ENCODE results near the gene CNBP. TPM values are rescaled to one million over a fixed set of nuclear protein-coding genes. Genes with fewer than 3 reads are reported as not detected.
A peak's percentile ranks its signal among the peaks of the same experiment; 100 is the strongest.

The CNBP gene
- total RNA-seq, 4 donors from 2014 or later: 390 to 480 (median 421) TPM

GRCh38 chr3:129128357-129129155 lies 55.1 kb downstream of the CNBP start:
- intact Hi-C loops (cut with DNase I): no loop called here
- Histone ChIP-seq H3K27ac (no peak overlapping the region), H3K4me1 (no peaks in the 10 kb centered on the region), H3K9me3 (no peaks in the 10 kb centered on the region), H3K4me3 (replicated peaks in 1 of 3) (no peak overlapping the region), H3K36me3 (peaks cover 50 to 51% of the 10 kb centered on the region in 2 donors), H3K27me3 (no peaks in the 10 kb centered on the region)
- WGBS, 2 donors: 93 to 97% methylated on average over 12 to 16 of the region's 16 CpGs
- no peak for DNase-seq
- no peak for TF ChIP-seq CTCF (IDR thresholded peaks at IDR 0.05)
- TF ChIP-seq POLR2A (IDR thresholded peaks at IDR 0.05): no peak

- DNase-seq: no peak
- no peak overlapping the region for H3K4me3 ChIP-seq (replicated peaks in 1 of 3)
- H3K27me3 ChIP-seq: no peaks in the 10 kb centered on the region
- 94 to 99% methylated on average over 6 to 9 of the region's 9 CpGs for WGBS, 2 donors
- no peaks in the 10 kb centered on the region for H3K9me3 ChIP-seq
- TF ChIP-seq CTCF (IDR thresholded peaks at IDR 0.05): no peak
- no peak overlapping the region for H3K27ac ChIP-seq
- peaks cover 32 to 39% of the 10 kb centered on the region in 2 donors for H3K36me3 ChIP-seq
- H3K4me1 ChIP-seq: no peaks in the 10 kb centered on the region
- intact Hi-C loops (cut with DNase I): no loop called here
Observed at GRCh38 chr3:129126726-129127280, 56.9 kb downstream of the CNBP start.

GRCh38 chr3:129123314-129124060 lies 60.2 kb downstream of the CNBP start:
- 70% methylated on average over 5 of the region's 5 CpGs for WGBS, 2 donors
- no peak overlapping the region for H3K4me3 ChIP-seq (replicated peaks in 1 of 3)
- peaks cover 5 to 8% of the 10 kb centered on the region in 2 donors for H3K36me3 ChIP-seq
- H3K4me1 ChIP-seq: peaks cover 17% of the 10 kb centered on the region in 2 donors
- no peaks in the 10 kb centered on the region for H3K9me3 ChIP-seq
- H3K27ac ChIP-seq: no peak overlapping the region
- TF ChIP-seq POLR2A (IDR thresholded peaks at IDR 0.05) (no peak), CTCF (IDR thresholded peaks at IDR 0.05) (no peak)
- no peak for DNase-seq
- H3K27me3 ChIP-seq: no peaks in the 10 kb centered on the region
- intact Hi-C loops (cut with DNase I): no loop called here

- DNase-seq: no peak
- 42 to 50% methylated on average over 6 to 13 of the region's 18 CpGs for WGBS, 2 donors
- intact Hi-C loops (cut with DNase I): no loop called here
- H3K27me3 ChIP-seq: no peaks in the 10 kb centered on the region
- H3K36me3 ChIP-seq: no peaks in the 10 kb centered on the region
- no peaks in the 10 kb centered on the region for H3K9me3 ChIP-seq
- H3K27ac ChIP-seq: peak overlapping the region; percentile 84 to 94 (median 89)
- TF ChIP-seq CTCF (IDR thresholded peaks at IDR 0.05) (no peak), POLR2A (IDR thresholded peaks at IDR 0.05) (peak in 1 of 2 donors; percentile 4)
- H3K4me1 ChIP-seq: peaks cover 26 to 27% of the 10 kb centered on the region in 2 donors
- H3K4me3 ChIP-seq (replicated peaks in 1 of 3): peak overlapping the region in 1 of 3 donors; percentile 87
Observed at GRCh38 chr3:129122412-129123011, 61.2 kb downstream of the CNBP start.

Measured in thyroid gland (tissue), 4 donors.